Activated CD4-positive, alpha-beta T cell treated with anti-CD3 and anti-CD28 coated beads, Interleukin-2, Interleukin-6, amounts not matched to agents 100 ng/mL and 50 ng/mL, durations not matched to agents 16 hours and 8 hours (primary cell): Measurements from ENCODE around the gene APLP1.
"Not testable (repeated sequence)": the region's sequence is repeated elsewhere in the genome, so short reads cannot be mapped to it uniquely, and the experiment has no call there.

ENCODE experiments used
- DNase-seq: peaks from one replicate; pipeline ENCODE4 v3.0.0-alpha.2; 2020

Gene APLP1

GRCh38 chr19:35908010-35908441, 39.7 kb downstream of the APLP1 start, which contains the start of gene TYROBP:
Gene TYROBP, minus strand, starts transcription at chr19:35908295. Its CDS starts 67 bp downstream, at chr19:35908228.
- DNase-seq: no peak

GRCh38 chr19:35908973-35909683, 40.8 kb downstream of the APLP1 start:
- no peak for DNase-seq

- no peak for DNase-seq
Observed at GRCh38 chr19:35909684-35910035, 41.3 kb downstream of the APLP1 start.

- DNase-seq: not testable (repeated sequence)
Observed at GRCh38 chr19:35910355-35910754, 42.0 kb downstream of the APLP1 start.

GRCh38 chr19:35911173-35911572, 42.8 kb downstream of the APLP1 start:
- DNase-seq: no peak

- DNase-seq: no peak
Observed at GRCh38 chr19:35911790-35912189, 43.4 kb downstream of the APLP1 start.

GRCh38 chr19:35913589-35913988, 45.2 kb downstream of the APLP1 start:
- DNase-seq: no peak

GRCh38 chr19:35915443-35915842, 47.1 kb downstream of the APLP1 start:
- no peak for DNase-seq

- no peak for DNase-seq
Observed at GRCh38 chr19:35919306-35919705, 50.9 kb downstream of the APLP1 start.

- DNase-seq: no peak
Observed at GRCh38 chr19:35921012-35921411, 52.6 kb downstream of the APLP1 start.

GRCh38 chr19:35925501-35925900, 57.1 kb downstream of the APLP1 start:
- no peak for DNase-seq

GRCh38 chr19:35928507-35928906, 60.1 kb downstream of the APLP1 start:
- no peak for DNase-seq
